ENCODE data around the gene BTG3. TPM values are rescaled to one million over a fixed set of nuclear protein-coding genes. Genes with fewer than 3 reads are reported as not detected.

BTG3 gene
- total RNA-seq, 1 experiment from 2014 or later: 7.1 TPM

GRCh38 chr21:17646790-17647189, 34.1 kb upstream of the BTG3 start:
- H3K79me2 ChIP-seq (ENCODE audit: low read length): no peaks in the 10 kb centered on the region
- BruUV-seq (replicated peaks): no TSS peak
- no peak overlapping the region for H3K27ac ChIP-seq (ENCODE audit: low read length)
- no peaks in the 10 kb centered on the region for H3F3A ChIP-seq (ENCODE audit: low read length, unreplicated experiment)
- POLR2A ChIA-PET (ENCODE audit: unreplicated experiment): no interaction called here
- intact Hi-C loops (cut with micrococcal nuclease): no loop called here
- H3K4me3 ChIP-seq (ENCODE audit: low read length): no peak overlapping the region
- H3K27me3 ChIP-seq (ENCODE audit: low read length): no peaks in the 10 kb centered on the region
- no peaks in the 10 kb centered on the region for H3K4me1 ChIP-seq (ENCODE audit: insufficient read depth, low read length)
- no peak overlapping the region for H2AFZ ChIP-seq (ENCODE audit: low read length)
- TF ChIP-seq EZH2 (IDR thresholded peaks at IDR 0.05; ENCODE audit: low read length, unreplicated experiment) (no peak), CTCF (conservative IDR thresholded peaks at IDR 0.05; ENCODE audit: low read depth, low read length) (no peak), EZH2phosphoT487 (IDR thresholded peaks at IDR 0.05; ENCODE audit: borderline replicate concordance, low read length) (no peak)
- DNase-seq (no peak), ATAC-seq (no peak)
- H4K20me1 ChIP-seq (ENCODE audit: low read length): no peaks in the 10 kb centered on the region
- H3K9ac ChIP-seq (ENCODE audit: low read length): no peak overlapping the region
- CTCF ChIA-PET: no interaction called here
- H3K9me3 ChIP-seq (ENCODE audit: low read length): no peaks in the 10 kb centered on the region
- H3K36me3 ChIP-seq (ENCODE audit: low read depth, low read length): no peaks in the 10 kb centered on the region
- no peaks in the 10 kb centered on the region for H3K9me2 ChIP-seq (replicated peaks; ENCODE audit: low read length)
- no peak overlapping the region for H3K4me2 ChIP-seq (ENCODE audit: low read length)

- no peak for ATAC-seq
Measured at GRCh38 chr21:17644186-17644585, 31.5 kb upstream of the BTG3 start.

GRCh38 chr21:17640821-17641220, 28.1 kb upstream of the BTG3 start:
- no peak for DNase-seq
- H3K9me2 ChIP-seq (replicated peaks; ENCODE audit: low read length): no peaks in the 10 kb centered on the region
- H3K4me1 ChIP-seq (ENCODE audit: insufficient read depth, low read length): no peaks in the 10 kb centered on the region
- H3K27ac ChIP-seq (ENCODE audit: low read length): no peak overlapping the region
- H3K9ac ChIP-seq (ENCODE audit: low read length): no peak overlapping the region
- no peak for ATAC-seq
- no peak overlapping the region for H2AFZ ChIP-seq (ENCODE audit: low read length)
- no peaks in the 10 kb centered on the region for H3K27me3 ChIP-seq (ENCODE audit: low read length)
- TF ChIP-seq EZH2 (IDR thresholded peaks at IDR 0.05; ENCODE audit: low read length, unreplicated experiment) (no peak), CTCF (conservative IDR thresholded peaks at IDR 0.05; ENCODE audit: low read depth, low read length) (no peak), EZH2phosphoT487 (IDR thresholded peaks at IDR 0.05; ENCODE audit: borderline replicate concordance, low read length) (no peak)
- H3F3A ChIP-seq (ENCODE audit: low read length, unreplicated experiment): no peaks in the 10 kb centered on the region
- no peak overlapping the region for H3K4me3 ChIP-seq (ENCODE audit: low read length)
- no peaks in the 10 kb centered on the region for H3K9me3 ChIP-seq (ENCODE audit: low read length)
- no peak overlapping the region for H3K4me2 ChIP-seq (ENCODE audit: low read length)
- CTCF ChIA-PET: no interaction called here
- H3K36me3 ChIP-seq (ENCODE audit: low read depth, low read length): no peaks in the 10 kb centered on the region
- no peaks in the 10 kb centered on the region for H4K20me1 ChIP-seq (ENCODE audit: low read length)
- no TSS peak for BruUV-seq (replicated peaks)
- intact Hi-C loops (cut with micrococcal nuclease): no loop called here
- POLR2A ChIA-PET (ENCODE audit: unreplicated experiment): no interaction called here
- H3K79me2 ChIP-seq (ENCODE audit: low read length): no peaks in the 10 kb centered on the region

More at GRCh38 chr21:17644186-17644585, 31.5 kb upstream of the BTG3 start:
- no peak overlapping the region for H3K4me2 ChIP-seq (ENCODE audit: low read length)
- no peaks in the 10 kb centered on the region for H3F3A ChIP-seq (ENCODE audit: low read length, unreplicated experiment)
- H3K9ac ChIP-seq (ENCODE audit: low read length): no peak overlapping the region
- H3K9me2 ChIP-seq (replicated peaks; ENCODE audit: low read length): no peaks in the 10 kb centered on the region
- TF ChIP-seq EZH2phosphoT487 (IDR thresholded peaks at IDR 0.05; ENCODE audit: borderline replicate concordance, low read length): no peak
- no peak for TF ChIP-seq EZH2 (IDR thresholded peaks at IDR 0.05; ENCODE audit: low read length, unreplicated experiment)
- TF ChIP-seq CTCF (conservative IDR thresholded peaks at IDR 0.05; ENCODE audit: low read depth, low read length): no peak
- ChIA-PET CTCF (no interaction called here), POLR2A (ENCODE audit: unreplicated experiment) (no interaction called here)
- H3K9me3 ChIP-seq (ENCODE audit: low read length): no peaks in the 10 kb centered on the region
- no peaks in the 10 kb centered on the region for H4K20me1 ChIP-seq (ENCODE audit: low read length)
- DNase-seq: no peak
- no TSS peak for BruUV-seq (replicated peaks)
- no peaks in the 10 kb centered on the region for H3K27me3 ChIP-seq (ENCODE audit: low read length)
- no peak overlapping the region for H3K27ac ChIP-seq (ENCODE audit: low read length)
- no peaks in the 10 kb centered on the region for H3K79me2 ChIP-seq (ENCODE audit: low read length)
- no peaks in the 10 kb centered on the region for H3K36me3 ChIP-seq (ENCODE audit: low read depth, low read length)
- intact Hi-C loops (cut with micrococcal nuclease): no loop called here
- no peak overlapping the region for H3K4me3 ChIP-seq (ENCODE audit: low read length)
- no peak overlapping the region for H2AFZ ChIP-seq (ENCODE audit: low read length)
- no peaks in the 10 kb centered on the region for H3K4me1 ChIP-seq (ENCODE audit: insufficient read depth, low read length)
